Heart right ventricle (tissue), 16 donors: ENCODE results near the gene DNASE1L2. TPM values are rescaled to one million over a fixed set of nuclear protein-coding genes. Genes with fewer than 3 reads are reported as not detected.

Experiments
- ATAC-seq, 8 donors: fragments of 200-7000 bp; cut with Tn5 transposase; one replicate each; pipeline ENCODE4 v1.9.1; 2020; ENCODE audit warnings: mild to moderate bottlenecking in 8 of 8, moderate library complexity in 8 of 8, moderate number of reproducible peaks in 1 of 8
- DNase-seq, 2 donors: peaks; one replicate each; pipeline ENCODE4 v3.0.0-alpha.2; 2020
- H3K27ac ChIP-seq, 10 donors: fragments of 200-600 bp; sonication (generic) in 2 of 10; one replicate each; pipeline versions ENCODE4 v1.5.0 to v1.8.0; 2020 to 2022; ENCODE audit warnings: mild to moderate bottlenecking in 3 of 10
- H3K27me3 ChIP-seq, 7 donors: fragments of 200-600 bp; one replicate each; pipeline ENCODE4 v1.8.0; 2021 to 2022; ENCODE audit warnings: mild to moderate bottlenecking in 2 of 7
- H3K36me3 ChIP-seq, 9 donors: fragments of 200-600 bp; sonication (generic) in 1 of 9; one replicate each; pipeline versions ENCODE4 v1.5.0 to v1.8.0; 2020 to 2022; ENCODE audit warnings: mild to moderate bottlenecking in 2 of 9
- H3K4me1 ChIP-seq, 9 donors: fragments of 200-600 bp; sonication (generic) in 1 of 9; one replicate each; pipeline versions ENCODE4 v1.5.0 to v1.8.0; 2020 to 2022; ENCODE audit warnings: mild to moderate bottlenecking in 4 of 9
- H3K4me3 ChIP-seq, 10 donors: fragments of 200-600 bp; sonication (generic) in 2 of 10; one replicate each; pipeline versions ENCODE4 v1.5.0 to v1.8.0; 2020 to 2022; ENCODE audit warnings: mild to moderate bottlenecking in 7 of 10, moderate library complexity in 2 of 10
- H3K9me3 ChIP-seq, 11 donors: fragments of 200-600 bp in 10 of 11; sonication (generic) in 2 of 11; one replicate each; pipeline versions ENCODE4 v1.5.0 to v1.8.0; 2013 to 2022; ENCODE audit warnings: mild to moderate bottlenecking in 2 of 11, control low read depth in 1 of 11, moderate library complexity in 1 of 11
- CTCF ChIP-seq, 9 donors: fragments of 200-600 bp; sonication (generic) in 2 of 9; IDR thresholded peaks; one replicate each; pipeline versions ENCODE4 v1.5.0 to v1.8.0; 2021 to 2022; ENCODE audit warnings: antibody characterized with exemption in 9 of 9, mild to moderate bottlenecking in 5 of 9, moderate library complexity in 1 of 9
- WGBS, 2 donors: extraction: QIAGEN DNeasy Blood & Tissue Kit; methylation state at CpG; one replicate each; pipeline ENCODE4 v1.1.7; 2013; ENCODE audit warnings: inconsistent platforms in 1 of 2; 5-methylcytosine and 5-hydroxymethylcytosine counted together
- intact Hi-C, 10 donors: fragments of 100-400 bp; cut with DNase I; formaldehyde crosslinking; loops; one replicate each; pipeline versions ENCODE4 v1.11.1 to v1.14.2; 2022
- polyA plus RNA-seq, 2 donors: library from polyadenylated mRNA; stranded (reverse); fragments of 200-250 nt; gene quantifications; one replicate each; pipeline ENCODE4 v1.2.3, GENCODE V29; 2013
- total RNA-seq, 10 donors: library from RNA; stranded (reverse); fragmentation: NEBNext Ultra II Directional in 3 of 10; extraction: Animal tissue kit (Norgen Biotek cat#: 25700) in 3 of 10; gene quantifications; one replicate each; pipeline versions ENCODE4 v1.2.1 to v1.2.4, GENCODE V29; 2021 to 2023
- donor health status: Arrhythmogenic right ventricular cardiomyopathy.
- donor health status: ischemic (EF 13 %, LVEDD 7.1; RV severe dilation, severe dysfunction).
- donor health status: healthy with polysubstance abuse.
- donor health status: DM: no; HTN: yes; CAD: no.
- donor health status: DM: no; HTN: no; CAD: no.
- donor health status: ischemic (EF 25% LVEDD 6.9; RV normal size, moderate dysfunction).
- donor health status: ischemic (EF 25% LVEDD 5.7; RV mildly dilated, moderate dysfunction).
- donor health status: healthy.
- donor health status: DM: yes; HTN: yes; CAD: no.
- donor health status: Ischemic cardiomyopathy.
- donor health status: ischemic (EF 35%, LVEDD 5.7; RV mildly dilated, moderate dysfunction).
- donor health status: nonischemic (EF 11% LVEDD 7.7; RV severe dilation, severe dysfunction).
- donor health status: DM: yes; HTN: yes; CAD: no.
- donor health status: PGD.
- donor health status: ischemic (EF 29% LVEDD 5.4; RV normal size, mild dysfunction).
- donor health status: nonischemic (EF 23%, LVEDD 6.1; RV moderate dilation, normal function).

DNASE1L2 gene
- total and polyA plus RNA-seq, 12 donors: 0.15 to 1.2 (median 0.35) TPM; not detected in 1

- Histone ChIP-seq H3K27ac (no peak overlapping the region), H3K4me3 (no peak overlapping the region), H3K9me3 (no peaks in the 10 kb centered on the region), H3K36me3 (peaks cover 0 to 70% (median 4%) of the 10 kb centered on the region in 9 donors), H3K27me3 (no peaks in the 10 kb centered on the region), H3K4me1 (no peaks in the 10 kb centered on the region)
- DNase-seq: no peak
- ATAC-seq: no peak
- WGBS, 2 donors: 89 to 91% methylated on average over 26 of the region's 26 CpGs
- intact Hi-C loops: loop anchor here in 2 of 10 donors (2.0 to 10.0 kb wide), 2 partner anchors 20 to 56 kb away; no protein-coding TSS in a partner anchor
- no peak for TF ChIP-seq CTCF (IDR thresholded peaks at IDR 0.05)
Observed at GRCh38 chr16:2278956-2279800, 42.9 kb downstream of the DNASE1L2 start.

GRCh38 chr16:2280461-2280860 is 44.2 kb downstream of the DNASE1L2 start:
- Histone ChIP-seq H3K27ac (no peak overlapping the region), H3K27me3 (no peaks in the 10 kb centered on the region), H3K4me3 (no peak overlapping the region), H3K9me3 (no peaks in the 10 kb centered on the region), H3K4me1 (no peaks in the 10 kb centered on the region), H3K36me3 (peaks cover 0 to 82% (median 7%) of the 10 kb centered on the region in 9 donors)
- 90 to 95% methylated on average over 8 of the region's 8 CpGs for WGBS, 2 donors
- ATAC-seq: no peak
- intact Hi-C loops: no loop called here
- no peak for TF ChIP-seq CTCF (IDR thresholded peaks at IDR 0.05)
- DNase-seq: no peak

GRCh38 chr16:2280981-2281542 is 44.8 kb downstream of the DNASE1L2 start:
- Histone ChIP-seq H3K4me1 (no peaks in the 10 kb centered on the region), H3K4me3 (no peak overlapping the region), H3K36me3 (peaks cover 0 to 84% (median 7%) of the 10 kb centered on the region in 9 donors), H3K9me3 (no peaks in the 10 kb centered on the region), H3K27me3 (no peaks in the 10 kb centered on the region), H3K27ac (no peak overlapping the region)
- TF ChIP-seq CTCF (IDR thresholded peaks at IDR 0.05): no peak
- WGBS, 2 donors: 83% methylated on average over 24 of the region's 24 CpGs
- DNase-seq (no peak), ATAC-seq (no peak)
- intact Hi-C loops: no loop called here

GRCh38 chr16:2282262-2282661 is 46.0 kb downstream of the DNASE1L2 start:
- no peak for DNase-seq
- ATAC-seq: no peak
- H3K4me3 ChIP-seq: no peak overlapping the region
- H3K27ac ChIP-seq: no peak overlapping the region
- H3K27me3 ChIP-seq: no peaks in the 10 kb centered on the region
- H3K36me3 ChIP-seq: peaks cover 0 to 86% (median 7%) of the 10 kb centered on the region in 9 donors
- 80 to 85% methylated on average over 5 of the region's 5 CpGs for WGBS, 2 donors
- no peaks in the 10 kb centered on the region for H3K9me3 ChIP-seq
- no peaks in the 10 kb centered on the region for H3K4me1 ChIP-seq
- intact Hi-C loops: no loop called here
- no peak for TF ChIP-seq CTCF (IDR thresholded peaks at IDR 0.05)
